H9 (cell line): ENCODE data around the gene BICDL1. TPM values are rescaled to one million over a fixed set of nuclear protein-coding genes. Genes with fewer than 3 reads are reported as not detected.

ENCODE experiments used
- DNase-seq: peaks from one replicate; pipeline ENCODE4 v3.0.0-alpha.2; 2017
- H2AFZ ChIP-seq: one replicate; pipeline ENCODE4 v1.6.1; 2013; ENCODE audit warnings: mild to moderate bottlenecking, low read length, control low read depth, moderate library complexity
- H2AK5ac ChIP-seq: 2 replicates; pipeline ENCODE4 v1.6.1; 2013; ENCODE audit warnings: low read length, control low read depth, mixed read lengths; ENCODE audit not compliant: insufficient read length
- H2BK120ac ChIP-seq: one replicate; pipeline ENCODE4 v1.6.1; 2013; ENCODE audit warnings: low read depth, mild to moderate bottlenecking, low read length, control low read depth, inconsistent platforms; ENCODE audit not compliant: poor library complexity, severe bottlenecking
- H2BK12ac ChIP-seq: 2 replicates; pipeline ENCODE4 v1.6.1; 2013; ENCODE audit warnings: low read length, control low read depth, mixed read lengths, low read depth; ENCODE audit not compliant: insufficient read length
- H2BK15ac ChIP-seq: 2 replicates; pipeline ENCODE4 v1.6.1; 2013; ENCODE audit warnings: low read depth, low read length, control low read depth
- H2BK20ac ChIP-seq: one replicate; pipeline ENCODE4 v1.6.1; 2013; ENCODE audit warnings: low read depth, mild to moderate bottlenecking, low read length, control low read depth, inconsistent platforms; ENCODE audit not compliant: poor library complexity, severe bottlenecking
- H2BK5ac ChIP-seq: 2 replicates; pipeline ENCODE4 v1.6.1; 2013; ENCODE audit warnings: low read length, control low read depth, mixed read lengths; ENCODE audit not compliant: insufficient read length
- H3K14ac ChIP-seq: 2 replicates; pipeline ENCODE4 v1.6.1; 2013; ENCODE audit warnings: low read length, control low read depth; ENCODE audit not compliant: insufficient read depth
- H3K18ac ChIP-seq: 2 replicates; pipeline ENCODE4 v1.6.1; 2013; ENCODE audit warnings: low read depth, mild to moderate bottlenecking, mixed read lengths, low read length, control low read depth; ENCODE audit not compliant: insufficient read length
- H3K23ac ChIP-seq: 2 replicates; pipeline ENCODE4 v1.6.1; 2013; ENCODE audit warnings: low read length, control low read depth, mixed read lengths, low read depth; ENCODE audit not compliant: insufficient read length
- H3K23me2 ChIP-seq: 2 replicates; pipeline ENCODE4 v1.6.1; 2013; ENCODE audit warnings: low read depth, mild to moderate bottlenecking, mixed read lengths, low read length, control low read depth; ENCODE audit not compliant: insufficient read length, poor library complexity, severe bottlenecking
- H3K27ac ChIP-seq: 2 replicates; pipeline ENCODE4 v1.5.1; 2013; ENCODE audit warnings: low read length, control low read depth, mixed read lengths, low read depth; ENCODE audit not compliant: insufficient read length
- H3K27me3 ChIP-seq: 2 replicates; pipeline ENCODE4 v1.6.1; 2013; ENCODE audit warnings: low read length, control low read depth, inconsistent platforms; ENCODE audit not compliant: insufficient read depth
- H3K4ac ChIP-seq: 2 replicates; pipeline ENCODE4 v1.6.1; 2013; ENCODE audit warnings: low read depth, mild to moderate bottlenecking, control low read depth, inconsistent platforms, low read length, moderate library complexity
- H3K4me1 ChIP-seq: 2 replicates; pipeline ENCODE4 v1.6.1; 2013; ENCODE audit warnings: low read length, control low read depth, inconsistent platforms; ENCODE audit not compliant: insufficient read depth
- H3K4me2 ChIP-seq: 2 replicates; pipeline ENCODE4 v1.6.1; 2013; ENCODE audit warnings: low read length, control low read depth, mixed read lengths; ENCODE audit not compliant: insufficient read length, insufficient read depth
- H3K56ac ChIP-seq: 2 replicates; pipeline ENCODE4 v1.6.1; 2013; ENCODE audit warnings: low read depth, mild to moderate bottlenecking, mixed read lengths, low read length, control low read depth; ENCODE audit not compliant: insufficient read length
- H3K79me1 ChIP-seq: 2 replicates; pipeline ENCODE4 v1.6.1; 2013; ENCODE audit warnings: low read depth, mild to moderate bottlenecking, moderate library complexity, low read length, control low read depth, inconsistent platforms; ENCODE audit not compliant: insufficient read depth, poor library complexity, severe bottlenecking
- H3K79me2 ChIP-seq: 2 replicates; pipeline ENCODE4 v1.6.1; 2013; ENCODE audit warnings: low read length, control low read depth, inconsistent platforms; ENCODE audit not compliant: insufficient read depth
- H3K9ac ChIP-seq: 2 replicates; pipeline ENCODE4 v1.6.1; 2013; ENCODE audit warnings: low read length, control low read depth, mixed read lengths; ENCODE audit not compliant: insufficient read length; ENCODE audit errors: extremely low read depth
- H3K9me3 ChIP-seq: one replicate; pipeline ENCODE4 v1.6.1; 2013; ENCODE audit warnings: low read depth, low read length, inconsistent platforms; ENCODE audit not compliant: control insufficient read depth
- H3T11ph ChIP-seq: one replicate; pipeline ENCODE4 v1.6.1; 2013; ENCODE audit warnings: mild to moderate bottlenecking, low read length, control low read depth, inconsistent platforms
- H4K20me1 ChIP-seq: one replicate; pipeline ENCODE4 v1.6.1; 2013; ENCODE audit not compliant: control insufficient read depth, insufficient read length, insufficient read depth
- H4K5ac ChIP-seq: 2 replicates; pipeline ENCODE4 v1.6.1; 2013; ENCODE audit warnings: low read depth, mild to moderate bottlenecking, mixed read lengths, low read length, control low read depth; ENCODE audit not compliant: insufficient read length
- H4K8ac ChIP-seq: replicated peaks from 2 replicates; pipeline ENCODE4 v1.6.1; 2013; ENCODE audit warnings: low read length, control low read depth, mixed read lengths, low read depth; ENCODE audit not compliant: insufficient read length
- H4K91ac ChIP-seq: 2 replicates; pipeline ENCODE4 v1.6.1; 2013; ENCODE audit warnings: low read depth, mild to moderate bottlenecking, moderate library complexity, mixed read lengths, low read length, control low read depth; ENCODE audit not compliant: insufficient read length
- H3K27ac Mint-ChIP-seq, 3 experiments: 2 replicates in 2 of 3; 3 replicates in 1 of 3; pipeline ENCODE4 v1.8.0; 2020 to 2021; ENCODE audit warnings: mixed read lengths in 3 of 3, mild to moderate bottlenecking in 1 of 3, moderate library complexity in 1 of 3
- H3K27me3 Mint-ChIP-seq: 2 replicates; pipeline ENCODE4 v1.8.0; 2021; ENCODE audit warnings: low read depth, mild to moderate bottlenecking, moderate library complexity, mixed read lengths
- H3K36me3 Mint-ChIP-seq, 3 experiments: 2 replicates in 2 of 3; 3 replicates in 1 of 3; pipeline ENCODE4 v1.8.0; 2020 to 2021; ENCODE audit warnings: low read depth in 3 of 3, mixed read lengths in 3 of 3; ENCODE audit not compliant: insufficient read depth in 1 of 3
- H3K4me1 Mint-ChIP-seq, 2 experiments: 2 replicates each; pipeline ENCODE4 v1.8.0; 2020; ENCODE audit warnings: mixed read lengths in 2 of 2
- H3K4me3 Mint-ChIP-seq, 2 experiments: 2 replicates in 1 of 2; 3 replicates in 1 of 2; pipeline ENCODE4 v1.8.0; 2020 to 2021; ENCODE audit warnings: mild to moderate bottlenecking in 2 of 2, mixed read lengths in 2 of 2, moderate library complexity in 1 of 2
- H3K9me3 Mint-ChIP-seq, 2 experiments: 2 replicates in 1 of 2; 3 replicates in 1 of 2; pipeline ENCODE4 v1.8.0; 2020; ENCODE audit warnings: mild to moderate bottlenecking in 2 of 2, mixed read lengths in 2 of 2, moderate library complexity in 1 of 2
- CTCF ChIP-seq: fragments of 200-600 bp; sonication (generic); conservative IDR thresholded peaks from 3 replicates; pipeline ENCODE4 v1.8.0; 2021; ENCODE audit warnings: antibody characterized with exemption, mild to moderate bottlenecking
- WGBS: extraction: QIAGEN DNeasy Blood & Tissue Kit; methylation state at CpG from one replicate; pipeline ENCODE4 v1.1.7; 2013; ENCODE audit warnings: missing lambda C conversion rate, low lambda C conversion rate, mixed read lengths; ENCODE audit not compliant: insufficient read length; ENCODE audit errors: extremely low coverage; 5-methylcytosine and 5-hydroxymethylcytosine counted together
- total RNA-seq: library from RNA; stranded (reverse); gene quantifications from 2 replicates; pipeline ENCODE4 v1.2.1, GENCODE V29; 2021

Gene BICDL1
- total RNA-seq, 1 experiment from 2014 or later: 13.8 TPM

- Histone ChIP-seq H2AFZ (no peak overlapping the region), H3K4ac (no peak overlapping the region), H4K8ac (no peak overlapping the region), H2BK5ac (no peak overlapping the region), H2BK12ac (no peak overlapping the region), H4K20me1 (no peaks in the 10 kb centered on the region), H3K23me2 (no peaks in the 10 kb centered on the region), H3K79me2 (peaks cover 2% of the 10 kb centered on the region; the same call in 1 of the 2 replicates), H3K27me3 (no peaks in the 10 kb centered on the region), H3K23ac (no peak overlapping the region), H4K91ac (no peak overlapping the region), H2AK5ac (no peak overlapping the region), H3K79me1 (no peaks in the 10 kb centered on the region), H4K5ac (no peak overlapping the region), H3K27ac (no peak overlapping the region), H2BK20ac (no peak overlapping the region), H3K56ac (no peak overlapping the region), H3K4me1 (no peaks in the 10 kb centered on the region), H3K9me3 (no peaks in the 10 kb centered on the region), H3K18ac (no peak overlapping the region), H2BK120ac (no peak overlapping the region), H3K4me2 (no peak overlapping the region), H3T11ph (no peak overlapping the region), H3K14ac (no peak overlapping the region), H2BK15ac (no peak overlapping the region), H3K9ac (no peak overlapping the region)
- Mint-ChIP-seq H3K27ac (no peak overlapping the region), H3K4me3 (no peak overlapping the region), H3K4me1 (peaks cover 6 to 9% of the 10 kb centered on the region in 2 experiments), H3K27me3 (no peaks in the 10 kb centered on the region; the same call in 1 of the 2 replicates), H3K36me3 (peaks cover 0 to 2% (median 0%) of the 10 kb centered on the region in 3 experiments; a peak in 4 of 7 replicates), H3K9me3 (no peaks in the 10 kb centered on the region)
- no peak for DNase-seq
- no peak for TF ChIP-seq CTCF
- no CpG with 5 or more reads among the region's 3 CpGs for WGBS
Observed at GRCh38 chr12:120067901-120068300, 78.9 kb downstream of the BICDL1 start.
